NCI-H2081 treated with DMSO at 0.1 percent for 48 hours (cell line): ENCODE data around the gene HPSE.

ENCODE experiments used
- DNase-seq: peaks from one replicate; lab custom pipeline; 2025; lab: John Stamatoyannopoulos, UW

HPSE gene

DNA sequence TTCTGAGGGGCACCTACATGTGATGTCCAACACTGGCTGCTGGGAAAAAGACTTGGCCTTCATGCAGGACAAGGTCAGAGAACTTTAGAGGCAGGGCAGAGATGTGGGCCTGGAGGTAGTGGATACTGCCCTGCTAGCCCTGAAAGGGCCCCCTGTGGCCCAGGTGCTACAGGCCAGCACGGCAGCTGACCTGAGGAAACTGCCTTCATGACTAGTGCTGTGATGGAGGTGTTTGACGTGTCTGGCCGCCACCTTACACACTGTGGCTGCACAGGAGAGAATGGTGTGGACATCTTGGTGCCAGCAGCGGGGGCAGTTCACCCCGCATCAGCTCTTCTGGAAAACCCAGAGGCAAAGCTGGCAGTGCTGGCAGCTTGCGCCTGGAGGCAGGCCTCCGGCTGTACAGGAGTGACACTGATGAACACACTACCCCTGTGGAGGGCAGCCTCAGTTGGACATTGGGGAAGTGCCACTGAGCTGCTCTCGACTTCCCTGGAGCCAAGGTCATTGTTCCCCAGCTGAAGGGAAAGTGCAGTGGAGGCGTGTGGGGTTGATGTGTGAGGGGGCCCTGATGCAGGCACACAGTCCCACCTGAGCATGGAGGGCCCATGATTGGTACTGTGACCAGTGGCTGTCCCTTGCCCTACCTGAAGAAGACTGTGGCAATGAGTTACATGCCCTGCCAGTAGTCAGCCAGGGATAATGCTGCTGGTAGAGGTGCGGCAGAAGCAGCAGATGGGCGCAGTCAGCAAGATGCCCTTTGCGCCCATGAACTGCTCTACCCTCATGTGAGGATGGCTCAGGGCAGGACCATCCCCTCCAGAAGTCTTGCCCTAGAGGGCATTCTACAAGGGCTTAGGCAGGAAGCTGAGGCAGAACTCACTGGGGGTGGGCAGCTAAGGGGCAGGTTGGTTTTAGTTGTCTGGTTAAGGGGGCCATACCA is 87.0 kb downstream of the HPSE start:
- DNase-seq = no peak
